GM13976 (cell line): ENCODE data around the gene COQ2.

ENCODE experiments used
- DNase-seq: peaks from one replicate; pipeline ENCODE4 v3.0.0; 2012; ENCODE audit warnings: low spot score
- CTCF ChIP-seq: IDR thresholded peaks from 2 replicates; pipeline ENCODE4 v1.5.1; 2012; ENCODE audit warnings: borderline replicate concordance, mild to moderate bottlenecking; ENCODE audit not compliant: insufficient read depth; ENCODE audit errors: extremely low read depth, missing control alignments, control extremely low read depth
- in situ Hi-C: fragments of 300-500 bp; cut with MboI; formaldehyde crosslinking; loops from one replicate; pipeline ENCODE4 v1.12.0; 2022; ENCODE audit warnings: low sequenced_read_pairs, mixed read lengths, inconsistent platforms; ENCODE audit not compliant: unreplicated experiment

Gene COQ2

GRCh38 chr4:83267830-83268475 lies 16.6 kb downstream of the COQ2 start:
- in situ Hi-C loops: loop anchor here (10.0 to 25.0 kb wide), 2 partner anchors 193 to 381 kb away; partner anchors contain the start of gene SEC31A
- TF ChIP-seq CTCF: no peak

GRCh38 chr4:83267121-83267829 lies 17.3 kb downstream of the COQ2 start:
- no peak for TF ChIP-seq CTCF
- in situ Hi-C loops: loop anchor here (10.0 to 25.0 kb wide), 2 partner anchors 192 to 380 kb away; partner anchors contain the start of gene SEC31A
- DNase-seq: no peak

More at GRCh38 chr4:83267830-83268475, 16.6 kb downstream of the COQ2 start:
- DNase-seq: no peak

- no peak for DNase-seq
- in situ Hi-C loops: loop anchor here (10.0 to 25.0 kb wide), 2 partner anchors 192 to 379 kb away; partner anchors contain the start of gene SEC31A
- TF ChIP-seq CTCF: no peak
Observed at GRCh38 chr4:83266689-83267088, 17.9 kb downstream of the COQ2 start.

GRCh38 chr4:83263106-83263505 lies 21.5 kb downstream of the COQ2 start:
- no peak for DNase-seq
- in situ Hi-C loops: loop anchor here (10.0 to 25.0 kb wide), 2 partner anchors 188 to 376 kb away; partner anchors contain the start of gene SEC31A

GRCh38 chr4:83262682-83263081 lies 21.9 kb downstream of the COQ2 start:
- TF ChIP-seq CTCF: no peak
- in situ Hi-C loops: loop anchor here (10.0 to 25.0 kb wide), 2 partner anchors 188 to 375 kb away; partner anchors contain the start of gene SEC31A
- DNase-seq: no peak

More at GRCh38 chr4:83263106-83263505, 21.5 kb downstream of the COQ2 start:
- TF ChIP-seq CTCF: no peak

- DNase-seq: no peak
- no peak for TF ChIP-seq CTCF
- in situ Hi-C loops: loop anchor here (10.0 to 25.0 kb wide), 2 partner anchors 187 to 374 kb away; partner anchors contain the start of gene SEC31A
Observed at GRCh38 chr4:83261307-83261706, 23.3 kb downstream of the COQ2 start.
